HepG2 (cell line): ENCODE results near the gene CDC14B. TPM values are rescaled to one million over a fixed set of nuclear protein-coding genes. Genes with fewer than 3 reads are reported as not detected.

Source experiments
- ATAC-seq: fragments of 200-7000 bp; cut with Tn5 transposase; 3 replicates; pipeline ENCODE4 v1.9.1; 2020; ENCODE audit warnings: mild to moderate bottlenecking, moderate library complexity
- BruUV-seq: library from RNA; stranded (reverse); fragments of 400-500 nt; replicated peaks from 2 replicates; lab custom pipeline; 2021; lab: Mats Ljungman, UMichigan
- CTCF ChIA-PET: fragments of 300-600 bp; formaldehyde crosslinking; extraction: SDS; loops from one replicate; lab custom pipeline; 2021; ENCODE audit warnings: low total read pairs, inconsistent platforms, low intra/inter-chr PET ratio; lab: Yijun Ruan, JAX
- POLR2A ChIA-PET: fragments of 350-600 bp; sonication (Branson Sonifier 250); formaldehyde crosslinking; loops from one replicate; lab custom pipeline; 2020; ENCODE audit warnings: antibody characterized with exemption, inconsistent platforms; lab: Yijun Ruan, JAX
- DNase-seq: peaks from one replicate; pipeline ENCODE4 v3.0.0-alpha.2; 2015; ENCODE audit warnings: low spot score
- FAIRE-seq: peaks from 3 replicates; lab custom pipeline; 2011; peaks lifted over from hg19 to GRCh38; lab: Jason Lieb, UNC
- H2AFZ ChIP-seq: one replicate; pipeline ENCODE4 v1.6.1; 2011; ENCODE audit warnings: low read length, inconsistent platforms
- H3K27ac ChIP-seq: fragments of 300-600 bp; 3 replicates; pipeline ENCODE4 v1.8.0; 2011; ENCODE audit warnings: mixed run types, mild to moderate bottlenecking, mixed read lengths, low read length, inconsistent platforms; ENCODE audit not compliant: insufficient read depth; ENCODE audit errors: extremely low read length
- H3K27me3 ChIP-seq, 2 experiments: fragments of 200-600 bp in 1 of 2; 2 replicates in 1 of 2; 3 replicates in 1 of 2; pipeline versions ENCODE4 v1.6.0 to v1.8.0; 2011; ENCODE audit warnings: low read length in 2 of 2, mild to moderate bottlenecking in 2 of 2, moderate library complexity in 2 of 2, inconsistent platforms in 1 of 2; ENCODE audit not compliant: insufficient read depth in 2 of 2, control insufficient read depth in 1 of 2
- H3K36me3 ChIP-seq, 2 experiments: fragments of 200-600 bp in 1 of 2; replicated peaks in 1 of 2; 2 replicates in 1 of 2; 3 replicates in 1 of 2; pipeline versions ENCODE4 v1.5.1 to v1.8.0; 2011; ENCODE audit warnings: low read length in 2 of 2, inconsistent platforms in 1 of 2; ENCODE audit not compliant: insufficient read depth in 2 of 2, control insufficient read depth in 1 of 2
- H3K4me1 ChIP-seq: 2 replicates; pipeline ENCODE4 v1.5.1; 2012; ENCODE audit warnings: low read length, inconsistent platforms; ENCODE audit not compliant: insufficient read depth
- H3K4me2 ChIP-seq: 2 replicates; pipeline ENCODE4 v1.6.0; 2011; ENCODE audit warnings: low read depth, low read length, inconsistent platforms
- H3K4me3 ChIP-seq, 3 experiments: fragments of 200-600 bp in 1 of 3; sonication (generic), shearing (Covaris generic) in 1 of 3; replicated peaks in 1 of 3; 2 replicates each; pipeline ENCODE4 v1.5.1; 2011 to 2016; ENCODE audit warnings: low read length in 3 of 3, inconsistent platforms in 2 of 3, low read depth in 2 of 3, mild to moderate bottlenecking in 2 of 3, control low read depth in 1 of 3, mixed read lengths in 1 of 3; ENCODE audit not compliant: insufficient read depth in 1 of 3
- H3K79me2 ChIP-seq: one replicate; pipeline ENCODE4 v1.6.1; 2011; ENCODE audit warnings: low read length, inconsistent platforms; ENCODE audit not compliant: insufficient read depth
- H3K9ac ChIP-seq: 2 replicates; pipeline ENCODE4 v1.6.0; 2011; ENCODE audit warnings: mild to moderate bottlenecking, low read depth, low read length, inconsistent platforms; ENCODE audit not compliant: insufficient read depth
- H3K9me3 ChIP-seq: 2 replicates; pipeline ENCODE4 v1.5.1; 2012; ENCODE audit warnings: mild to moderate bottlenecking, low read length
- H4K20me1 ChIP-seq: 2 replicates; pipeline ENCODE4 v1.6.0; 2011; ENCODE audit warnings: inconsistent platforms, mild to moderate bottlenecking, low read length, moderate library complexity; ENCODE audit not compliant: insufficient read depth
- BORCS8-MEF2B ChIP-seq: sonication (generic); formaldehyde crosslinking; IDR thresholded peaks from 2 replicates; pipeline ENCODE4 v1.8.0; 2022; ENCODE audit warnings: mild to moderate bottlenecking, missing genetic modification reagents
- KDM5A ChIP-seq: fragments of 200-600 bp; sonication (generic); IDR thresholded peaks from 2 replicates; pipeline ENCODE4 v1.7.0; 2018; ENCODE audit warnings: antibody characterized with exemption, mild to moderate bottlenecking, low read length, borderline replicate concordance
- MAFF ChIP-seq: IDR thresholded peaks from 2 replicates; pipeline ENCODE4 v1.6.1; 2011; ENCODE audit warnings: low read depth, low read length, improper control_type of control experiment
- NFIB ChIP-seq: sonication (generic); formaldehyde crosslinking; IDR thresholded peaks from 2 replicates; pipeline ENCODE4 v1.9.0; 2021; ENCODE audit warnings: missing genetic modification reagents, mild to moderate bottlenecking, borderline replicate concordance
- NFKBIZ ChIP-seq: IDR thresholded peaks from 2 replicates; pipeline ENCODE4 v1.6.1; 2018; ENCODE audit warnings: missing genetic modification reagents, missing compliant biosample characterization
- SMARCC2 ChIP-seq: fragments of 450-650 bp; IDR thresholded peaks from 2 replicates; pipeline ENCODE4 v1.6.1; 2017; ENCODE audit warnings: antibody characterized with exemption, mild to moderate bottlenecking
- SMYD3 ChIP-seq: sonication (generic); formaldehyde crosslinking; IDR thresholded peaks from 2 replicates; pipeline ENCODE4 v1.8.1; 2023; ENCODE audit warnings: mild to moderate bottlenecking, missing genetic modification reagents
- U2AF2 ChIP-seq: fragments of 200-400 bp; formaldehyde crosslinking; IDR thresholded peaks from 2 replicates; pipeline ENCODE4 v1.6.1; 2017; ENCODE audit warnings: low read depth, mild to moderate bottlenecking, low read length
- ZMYM2 ChIP-seq: sonication (generic); formaldehyde crosslinking; IDR thresholded peaks from 2 replicates; pipeline ENCODE4 v1.8.0; 2022; ENCODE audit warnings: mild to moderate bottlenecking, missing genetic modification reagents
- ZNF432 ChIP-seq: sonication (generic); formaldehyde crosslinking; IDR thresholded peaks from 2 replicates; pipeline ENCODE4 v1.5.0; 2020; ENCODE audit warnings: missing genetic modification reagents, mild to moderate bottlenecking, borderline replicate concordance
- ZNF563 ChIP-seq: sonication (generic); formaldehyde crosslinking; IDR thresholded peaks from 2 replicates; pipeline ENCODE4 v1.8.0; 2022; ENCODE audit warnings: mild to moderate bottlenecking, moderate library complexity, missing genetic modification reagents
- ZNF737 ChIP-seq: sonication (generic); formaldehyde crosslinking; IDR thresholded peaks from 2 replicates; pipeline ENCODE4 v1.5.0; 2020; ENCODE audit warnings: missing genetic modification reagents, mild to moderate bottlenecking, borderline replicate concordance
- ZNF772 ChIP-seq: sonication (generic); formaldehyde crosslinking; IDR thresholded peaks from 2 replicates; pipeline ENCODE4 v1.5.0; 2020; ENCODE audit warnings: mild to moderate bottlenecking, missing genetic modification reagents
- ZNF850 ChIP-seq: sonication (generic); formaldehyde crosslinking; conservative IDR thresholded peaks from 2 replicates; pipeline ENCODE4 v1.9.0; 2021; ENCODE audit warnings: mild to moderate bottlenecking, missing genetic modification reagents
- WGBS: methylation state at CpG from one replicate; pipeline ENCODE4 v1.1.6; 2017; ENCODE audit warnings: low lambda C conversion rate; 5-methylcytosine and 5-hydroxymethylcytosine counted together
- in situ Hi-C: cut with HindIII; loops from 2 replicates; pipeline ENCODE4 v1.10.0; 2017; ENCODE audit warnings: low pct_unique_long_range_greater_than_20kb; ENCODE audit not compliant: extremely low pct_ligation_motif_present
- intact Hi-C: fragments of 100-400 bp; cut with micrococcal nuclease; formaldehyde crosslinking; loops from one replicate; pipeline ENCODE4 v1.10.0; 2022; ENCODE audit not compliant: unreplicated experiment
- polyA plus RNA-seq, 8 experiments: library from polyadenylated mRNA; depleted of rRNA in 3 of 8; stranded (reverse) in 7 of 8; unstranded in 1 of 8; fragments of >200 nt; fragmentation: Illumina TruSeq in 4 of 8; extraction: Trizol in 4 of 8; gene quantifications; 2 replicates each; pipeline versions ENCODE4 v1.2.1 to v1.2.3, GENCODE V29; 2011 to 2016; ENCODE audit warnings: low read depth in 4 of 8, missing spikeins in 1 of 8, mixed read lengths in 1 of 8; ENCODE audit not compliant: insufficient read depth in 1 of 8
- total RNA-seq, 5 experiments: library from RNA; depleted of rRNA; stranded (reverse); fragments of >200 nt; fragmentation: Illumina TruSeq; extraction: Trizol; gene quantifications; 2 replicates each; pipeline ENCODE4 v1.2.3, GENCODE V29; 2016; ENCODE audit warnings: low read depth in 1 of 5
- TF ChIP-seq, protein P1 (sequence below), 2 experiments: IDR thresholded peaks; 2 replicates each; pipeline ENCODE4 v1.6.1; 2011 to 2012; ENCODE audit warnings: low read length in 2 of 2, borderline replicate concordance in 1 of 2, low read depth in 1 of 2, mild to moderate bottlenecking in 1 of 2, moderate library complexity in 1 of 2
- TF ChIP-seq, protein P2 (sequence below): sonication (generic); formaldehyde crosslinking; IDR thresholded peaks from 2 replicates; pipeline ENCODE4 v1.4.0; 2020; ENCODE audit warnings: mild to moderate bottlenecking, missing genetic modification reagents
- TF ChIP-seq, protein P3 (sequence below): sonication (generic); formaldehyde crosslinking; IDR thresholded peaks from 2 replicates; pipeline ENCODE4 v1.4.0; 2020; ENCODE audit warnings: missing genetic modification reagents; ENCODE audit errors: not compliant biosample characterization

Gene CDC14B
- total and polyA plus RNA-seq, 2 of the 13 experiments (the other 11 are each of a cell fraction or from before 2014, with no cell fraction given), result 25.8 to 33.3 TPM

DNA sequence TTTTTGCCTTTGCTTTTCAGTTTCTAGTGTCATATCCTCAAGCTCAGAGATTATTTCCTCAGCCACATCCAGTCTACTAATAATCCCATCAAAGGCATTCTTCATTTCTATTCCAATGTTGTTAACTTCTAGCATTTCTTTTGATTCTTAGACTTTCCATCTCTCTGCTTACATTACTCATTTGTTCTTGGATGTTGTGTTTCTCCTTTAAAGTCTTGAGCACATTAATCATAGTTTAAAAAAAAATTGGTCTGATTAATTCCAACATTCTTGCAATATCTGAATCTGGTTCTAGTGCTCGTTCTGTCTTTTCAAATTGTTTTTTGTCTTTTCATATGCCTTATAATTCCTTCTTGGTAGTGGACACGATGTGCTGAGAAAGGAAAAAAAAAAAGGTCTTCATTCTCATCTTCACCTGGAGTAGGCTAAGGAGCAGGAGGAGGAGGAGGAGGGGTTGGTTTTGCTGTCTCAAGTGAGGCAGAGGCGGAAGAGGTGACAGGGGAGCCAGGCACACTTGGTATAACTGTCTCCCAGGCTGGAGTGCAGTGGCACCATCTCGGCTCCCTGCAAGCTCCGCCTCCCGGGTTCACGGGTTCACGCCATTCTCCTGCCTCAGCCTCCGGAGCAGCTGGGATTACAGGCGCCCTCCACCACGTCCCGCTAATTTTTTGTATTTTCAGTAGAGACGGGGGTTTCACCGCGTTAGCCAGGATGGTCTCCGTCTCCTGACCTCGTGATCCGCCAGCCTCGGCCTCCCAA, 19.1 kb upstream of the CDC14B start (continued):
- TF ChIP-seq, protein P1, sequence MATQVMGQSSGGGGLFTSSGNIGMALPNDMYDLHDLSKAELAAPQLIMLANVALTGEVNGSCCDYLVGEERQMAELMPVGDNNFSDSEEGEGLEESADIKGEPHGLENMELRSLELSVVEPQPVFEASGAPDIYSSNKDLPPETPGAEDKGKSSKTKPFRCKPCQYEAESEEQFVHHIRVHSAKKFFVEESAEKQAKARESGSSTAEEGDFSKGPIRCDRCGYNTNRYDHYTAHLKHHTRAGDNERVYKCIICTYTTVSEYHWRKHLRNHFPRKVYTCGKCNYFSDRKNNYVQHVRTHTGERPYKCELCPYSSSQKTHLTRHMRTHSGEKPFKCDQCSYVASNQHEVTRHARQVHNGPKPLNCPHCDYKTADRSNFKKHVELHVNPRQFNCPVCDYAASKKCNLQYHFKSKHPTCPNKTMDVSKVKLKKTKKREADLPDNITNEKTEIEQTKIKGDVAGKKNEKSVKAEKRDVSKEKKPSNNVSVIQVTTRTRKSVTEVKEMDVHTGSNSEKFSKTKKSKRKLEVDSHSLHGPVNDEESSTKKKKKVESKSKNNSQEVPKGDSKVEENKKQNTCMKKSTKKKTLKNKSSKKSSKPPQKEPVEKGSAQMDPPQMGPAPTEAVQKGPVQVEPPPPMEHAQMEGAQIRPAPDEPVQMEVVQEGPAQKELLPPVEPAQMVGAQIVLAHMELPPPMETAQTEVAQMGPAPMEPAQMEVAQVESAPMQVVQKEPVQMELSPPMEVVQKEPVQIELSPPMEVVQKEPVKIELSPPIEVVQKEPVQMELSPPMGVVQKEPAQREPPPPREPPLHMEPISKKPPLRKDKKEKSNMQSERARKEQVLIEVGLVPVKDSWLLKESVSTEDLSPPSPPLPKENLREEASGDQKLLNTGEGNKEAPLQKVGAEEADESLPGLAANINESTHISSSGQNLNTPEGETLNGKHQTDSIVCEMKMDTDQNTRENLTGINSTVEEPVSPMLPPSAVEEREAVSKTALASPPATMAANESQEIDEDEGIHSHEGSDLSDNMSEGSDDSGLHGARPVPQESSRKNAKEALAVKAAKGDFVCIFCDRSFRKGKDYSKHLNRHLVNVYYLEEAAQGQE (IDR thresholded peaks at IDR 0.05; ENCODE audit: borderline replicate concordance in 1 of 2, low read depth in 1 of 2, low read length in 2 of 2), result no peak
- TF ChIP-seq KDM5A (no peak), ZNF737 (CRISPR knock-in tag) (no peak), ZNF432 (CRISPR knock-in tag) (no peak), SMYD3 (no peak), NFIB (CRISPR knock-in tag) (no peak)
- TF ChIP-seq, protein P2, sequence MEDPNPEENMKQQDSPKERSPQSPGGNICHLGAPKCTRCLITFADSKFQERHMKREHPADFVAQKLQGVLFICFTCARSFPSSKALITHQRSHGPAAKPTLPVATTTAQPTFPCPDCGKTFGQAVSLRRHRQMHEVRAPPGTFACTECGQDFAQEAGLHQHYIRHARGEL (CRISPR knock-in tag), result no peak

DNA sequence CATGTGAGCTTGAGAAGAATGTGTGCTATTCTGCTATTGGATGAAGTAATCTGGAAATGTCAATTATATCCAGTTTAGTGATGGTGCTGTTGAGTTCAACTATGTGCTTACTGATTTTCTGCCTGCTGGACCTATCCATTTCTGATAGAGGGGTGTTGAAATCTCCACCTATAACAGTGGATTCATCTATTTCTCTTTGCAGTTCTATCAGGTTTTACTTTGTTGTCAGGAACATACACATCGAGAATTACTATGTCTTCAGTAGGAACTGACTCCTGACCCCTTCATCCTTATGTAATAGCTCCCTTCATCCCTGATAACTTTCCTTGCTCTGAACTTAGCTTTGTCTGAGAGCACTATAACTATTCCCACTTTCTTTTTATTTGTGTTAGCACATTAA, 16.7 kb upstream of the CDC14B start:
- FAIRE-seq (no peak), DNase-seq (no peak), ATAC-seq (no peak)
- CTCF ChIA-PET, result no interaction called here
- no peak overlapping the region for H2AFZ ChIP-seq
- H3K36me3 ChIP-seq, result no peaks in the 10 kb centered on the region
- no peak overlapping the region for H3K27ac ChIP-seq
- intact Hi-C loops (no loop called here), in situ Hi-C loops (no loop called here)
- BruUV-seq, result no TSS peak
- POLR2A ChIA-PET, result no interaction called here
- no peaks in the 10 kb centered on the region for H4K20me1 ChIP-seq
- H3K9me3 ChIP-seq, result no peaks in the 10 kb centered on the region
- no peaks in the 10 kb centered on the region for H3K79me2 ChIP-seq
- H3K4me3 ChIP-seq, result no peak overlapping the region
- TF ChIP-seq ZNF772 (CRISPR knock-in tag), result no peak
- no peak for TF ChIP-seq NFKBIZ
- TF ChIP-seq, protein P3, sequence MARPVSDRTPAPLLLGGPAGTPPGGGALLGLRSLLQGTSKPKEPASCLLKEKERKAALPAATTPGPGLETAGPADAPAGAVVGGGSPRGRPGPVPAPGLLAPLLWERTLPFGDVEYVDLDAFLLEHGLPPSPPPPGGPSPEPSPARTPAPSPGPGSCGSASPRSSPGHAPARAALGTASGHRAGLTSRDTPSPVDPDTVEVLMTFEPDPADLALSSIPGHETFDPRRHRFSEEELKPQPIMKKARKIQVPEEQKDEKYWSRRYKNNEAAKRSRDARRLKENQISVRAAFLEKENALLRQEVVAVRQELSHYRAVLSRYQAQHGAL (CRISPR knock-in tag), result no peak
- TF ChIP-seq BORCS8-MEF2B, result no peak
- no peak for TF ChIP-seq U2AF2
- no peak for TF ChIP-seq ZNF563
- no peak for TF ChIP-seq ZNF850 (CRISPR knock-in tag)
- TF ChIP-seq ZMYM2, result no peak
- TF ChIP-seq MAFF, result no peak
- TF ChIP-seq SMARCC2, result no peak
- H3K4me1 ChIP-seq, result peaks cover 5% of the 10 kb centered on the region
- H3K27me3 ChIP-seq, result no peaks in the 10 kb centered on the region
- no peak overlapping the region for H3K9ac ChIP-seq
- 0% methylated on average over 1 of the region's 1 CpG for WGBS
- no peak overlapping the region for H3K4me2 ChIP-seq
